Astrocyte of the spinal cord (primary cell): ENCODE results near the gene ROBO2.

Experiments
- DNase-seq: peaks from one replicate; pipeline ENCODE4 v3.0.0; 2011; ENCODE audit warnings: low read depth, low spot score
- H3K4me3 ChIP-seq: 2 replicates; pipeline ENCODE4 v1.5.1; 2011; ENCODE audit warnings: low read depth, mild to moderate bottlenecking, low read length, moderate library complexity
- in situ Hi-C: cut with HindIII; loops from 2 replicates; pipeline ENCODE4 v1.10.0; 2017; ENCODE audit warnings: low sequenced_read_pairs
- TF ChIP-seq, protein P1 (sequence below): IDR thresholded peaks from 2 replicates; pipeline ENCODE4 v1.5.1; 2012; ENCODE audit warnings: low read depth, mild to moderate bottlenecking, low read length, inconsistent platforms

Gene ROBO2

DNA sequence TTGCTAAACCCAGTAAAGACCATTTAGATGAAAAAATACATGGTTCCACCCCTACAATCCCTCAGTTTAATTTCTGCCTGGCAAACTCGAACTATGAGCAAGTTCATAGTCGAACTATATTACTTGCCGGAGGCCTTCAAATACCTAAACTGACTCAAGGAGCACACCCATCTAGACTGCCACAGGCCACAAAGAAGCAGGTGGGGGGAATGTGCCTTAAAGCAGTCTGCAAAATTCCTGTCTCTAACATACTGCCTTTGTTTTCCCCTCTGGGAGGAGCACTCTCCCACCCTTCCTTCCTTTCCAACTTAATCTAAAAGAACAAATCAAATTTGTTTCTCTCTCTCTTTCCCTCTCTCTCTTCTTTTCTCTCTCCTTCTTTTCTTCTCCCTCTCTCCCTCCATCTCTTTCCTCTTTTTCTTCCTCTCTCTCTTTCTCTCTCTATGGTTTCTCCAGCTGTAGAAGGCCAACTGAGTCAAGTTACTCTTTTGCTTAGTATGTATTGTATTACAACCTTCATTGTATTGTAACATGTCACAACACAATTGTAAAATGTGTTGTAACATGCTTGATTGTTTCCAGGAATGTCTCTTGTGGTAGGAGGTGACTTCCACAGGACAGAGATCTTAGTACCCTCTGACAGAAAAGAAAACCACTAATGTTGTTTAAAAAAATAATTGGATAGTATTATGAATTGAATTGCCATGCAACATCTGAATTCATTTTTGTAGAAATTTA, 496.3 kb downstream of the ROBO2 start:
- TF ChIP-seq, protein P1, sequence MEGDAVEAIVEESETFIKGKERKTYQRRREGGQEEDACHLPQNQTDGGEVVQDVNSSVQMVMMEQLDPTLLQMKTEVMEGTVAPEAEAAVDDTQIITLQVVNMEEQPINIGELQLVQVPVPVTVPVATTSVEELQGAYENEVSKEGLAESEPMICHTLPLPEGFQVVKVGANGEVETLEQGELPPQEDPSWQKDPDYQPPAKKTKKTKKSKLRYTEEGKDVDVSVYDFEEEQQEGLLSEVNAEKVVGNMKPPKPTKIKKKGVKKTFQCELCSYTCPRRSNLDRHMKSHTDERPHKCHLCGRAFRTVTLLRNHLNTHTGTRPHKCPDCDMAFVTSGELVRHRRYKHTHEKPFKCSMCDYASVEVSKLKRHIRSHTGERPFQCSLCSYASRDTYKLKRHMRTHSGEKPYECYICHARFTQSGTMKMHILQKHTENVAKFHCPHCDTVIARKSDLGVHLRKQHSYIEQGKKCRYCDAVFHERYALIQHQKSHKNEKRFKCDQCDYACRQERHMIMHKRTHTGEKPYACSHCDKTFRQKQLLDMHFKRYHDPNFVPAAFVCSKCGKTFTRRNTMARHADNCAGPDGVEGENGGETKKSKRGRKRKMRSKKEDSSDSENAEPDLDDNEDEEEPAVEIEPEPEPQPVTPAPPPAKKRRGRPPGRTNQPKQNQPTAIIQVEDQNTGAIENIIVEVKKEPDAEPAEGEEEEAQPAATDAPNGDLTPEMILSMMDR: no peak
- in situ Hi-C loops: no loop called here
- DNase-seq: no peak
- H3K4me3 ChIP-seq: no peak overlapping the region

DNA sequence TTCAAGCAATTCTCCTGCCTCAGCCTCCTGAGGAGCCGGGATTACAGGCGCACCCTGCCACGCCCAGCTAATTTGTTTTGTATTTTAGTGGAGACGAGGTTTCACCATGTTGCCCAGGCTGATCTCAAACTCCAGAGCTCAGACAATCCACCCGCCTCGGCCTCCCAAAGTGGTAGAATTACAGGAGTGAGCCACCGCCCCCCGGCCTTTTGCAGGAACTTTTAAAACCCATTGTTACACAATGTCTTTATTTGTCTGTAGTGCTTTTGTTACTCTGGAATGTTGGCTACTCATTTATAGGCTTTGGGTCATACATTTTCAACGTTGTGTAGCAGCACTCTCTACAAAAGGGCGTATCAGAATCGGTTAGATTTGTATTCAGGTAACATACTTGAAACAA, 499.1 kb downstream of the ROBO2 start:
- H3K4me3 ChIP-seq: no peak overlapping the region
- in situ Hi-C loops: no loop called here
- no peak for DNase-seq
- TF ChIP-seq, protein P1: no peak

DNA sequence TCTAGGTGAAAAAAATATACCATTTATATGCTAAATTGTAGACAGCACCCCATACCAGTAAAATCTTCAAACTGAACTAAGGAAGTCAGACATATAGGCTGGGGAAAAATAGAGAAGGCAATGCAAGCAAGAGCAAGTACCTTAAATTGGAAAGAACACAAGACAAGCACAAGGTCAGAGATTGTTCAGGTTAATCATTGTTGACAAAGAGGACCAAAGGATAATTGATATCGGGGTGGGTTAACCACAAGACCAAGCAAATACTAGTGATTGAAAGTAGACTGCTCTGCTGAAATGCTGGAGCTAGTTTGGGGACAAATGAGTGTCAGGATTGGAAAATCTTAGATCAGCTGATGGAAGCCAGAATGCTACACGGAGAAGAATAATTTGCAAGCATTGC, 499.8 kb downstream of the ROBO2 start:
- in situ Hi-C loops: no loop called here
- TF ChIP-seq, protein P1: no peak
- no peak for DNase-seq
- H3K4me3 ChIP-seq: no peak overlapping the region

DNA sequence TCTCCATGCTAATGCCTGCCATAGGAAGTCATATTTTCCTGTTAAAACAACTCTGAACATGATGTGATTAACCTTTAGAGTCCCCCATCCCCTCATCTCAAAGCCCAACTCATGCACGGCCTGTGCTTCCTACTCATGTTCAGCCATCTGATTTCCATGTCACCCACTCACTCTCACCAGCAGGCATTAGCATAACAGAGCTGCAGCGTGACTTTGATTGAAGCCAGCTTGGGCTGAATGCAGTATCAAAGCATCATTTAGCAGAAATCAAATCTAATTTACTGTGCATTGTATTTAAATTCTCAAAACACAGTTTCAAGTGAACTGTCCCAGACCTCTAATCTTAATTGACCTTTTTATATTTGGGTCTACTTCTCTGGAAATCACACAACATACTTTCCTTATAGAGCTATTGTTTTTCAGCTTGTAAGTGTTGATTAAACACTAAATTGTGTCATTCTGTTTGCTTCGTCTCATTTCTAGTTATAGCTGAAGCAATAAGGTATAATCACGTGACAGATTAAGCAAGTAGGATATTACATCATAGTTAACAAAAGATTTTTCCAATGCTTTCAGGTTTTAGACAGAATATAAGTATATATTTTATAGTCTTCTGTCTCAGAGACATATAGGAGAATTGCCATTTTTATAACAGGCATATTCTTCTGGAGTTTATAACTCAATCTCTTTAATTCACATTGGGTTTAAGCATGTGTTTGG, 501.5 kb downstream of the ROBO2 start:
- in situ Hi-C loops: no loop called here

DNA sequence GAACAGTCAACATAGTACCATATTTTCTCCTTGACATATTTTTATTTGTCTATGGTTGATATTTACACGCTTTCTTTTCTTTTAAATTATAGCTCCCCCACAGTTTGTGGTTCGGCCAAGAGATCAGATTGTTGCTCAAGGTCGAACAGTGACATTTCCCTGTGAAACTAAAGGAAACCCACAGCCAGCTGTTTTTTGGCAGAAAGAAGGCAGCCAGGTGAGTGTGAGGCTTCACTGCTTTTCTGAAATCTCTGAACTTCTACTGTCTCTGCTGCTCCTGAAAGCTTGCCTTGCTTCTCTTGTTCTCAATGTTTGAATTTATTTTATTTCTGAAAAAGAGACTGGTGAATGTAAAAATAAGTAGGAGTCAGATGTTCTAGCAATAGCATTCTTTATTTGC, 506.3 kb downstream of the ROBO2 start:
- in situ Hi-C loops: no loop called here
- TF ChIP-seq, protein P1: no peak
- DNase-seq: no peak

More for the DNA sequence above, 501.5 kb downstream of the ROBO2 start:
- TF ChIP-seq, protein P1: no peak
- no peak for DNase-seq
- H3K4me3 ChIP-seq: no peak overlapping the region

DNA sequence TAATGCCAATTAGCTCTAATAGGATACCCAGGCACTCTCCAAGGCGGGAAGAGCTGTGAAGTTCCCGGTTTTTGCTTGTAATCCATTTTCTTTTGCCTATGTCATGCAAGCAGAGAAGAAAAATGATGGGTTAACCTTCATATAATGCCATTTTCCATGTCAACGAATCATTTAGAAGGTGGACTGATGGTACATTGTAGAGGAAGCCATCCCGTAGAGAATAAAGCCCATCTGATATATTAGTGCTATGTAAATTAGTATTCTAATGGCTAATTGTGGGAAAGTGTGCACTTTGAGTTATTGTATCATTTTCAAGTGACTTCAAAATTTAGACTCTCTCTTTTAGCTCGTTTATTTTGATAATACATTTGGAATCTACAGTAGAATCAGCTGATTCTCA, 509.1 kb downstream of the ROBO2 start:
- H3K4me3 ChIP-seq: no peak overlapping the region
- TF ChIP-seq, protein P1: no peak
- DNase-seq: no peak
- in situ Hi-C loops: no loop called here

More for the DNA sequence above, 506.3 kb downstream of the ROBO2 start:
- no peak overlapping the region for H3K4me3 ChIP-seq
